IPS DF 4.7 (cell line): Measurements from ENCODE around the gene PITRM1.

ENCODE experiments used
- DNase-seq: peaks from one replicate; pipeline ENCODE4 v3.0.0-alpha.2; 2013; ENCODE audit warnings: low spot score; ENCODE audit errors: extremely low read depth

The PITRM1 gene

GRCh38 chr10:3167611-3168330, 4.8 kb downstream of the PITRM1 start:
- no peak for DNase-seq

- no peak for DNase-seq
Measured at GRCh38 chr10:3166496-3167290, 5.9 kb downstream of the PITRM1 start.

- no peak for DNase-seq
Measured at GRCh38 chr10:3165196-3165595, 7.4 kb downstream of the PITRM1 start.

- DNase-seq: no peak
Measured at GRCh38 chr10:3163879-3164278, 8.7 kb downstream of the PITRM1 start.

GRCh38 chr10:3162533-3162932, 10.0 kb downstream of the PITRM1 start:
- no peak for DNase-seq

GRCh38 chr10:3159152-3159551, 13.4 kb downstream of the PITRM1 start:
- DNase-seq: no peak

GRCh38 chr10:3154666-3155065, 17.9 kb downstream of the PITRM1 start:
- no peak for DNase-seq

- no peak for DNase-seq
Measured at GRCh38 chr10:3152566-3152935, 20.0 kb downstream of the PITRM1 start.

GRCh38 chr10:3151889-3152565, 20.6 kb downstream of the PITRM1 start:
- no peak for DNase-seq

GRCh38 chr10:3150961-3151360, 21.6 kb downstream of the PITRM1 start:
- no peak for DNase-seq

GRCh38 chr10:3150366-3150765, 22.2 kb downstream of the PITRM1 start:
- no peak for DNase-seq

GRCh38 chr10:3149918-3150317, 22.7 kb downstream of the PITRM1 start:
- no peak for DNase-seq

- DNase-seq: no peak
Measured at GRCh38 chr10:3148994-3149393, 23.6 kb downstream of the PITRM1 start.

- DNase-seq: no peak
Measured at GRCh38 chr10:3148041-3148440, 24.5 kb downstream of the PITRM1 start.

GRCh38 chr10:3147117-3147820, 25.3 kb downstream of the PITRM1 start:
- no peak for DNase-seq

GRCh38 chr10:3146289-3146688, 26.3 kb downstream of the PITRM1 start:
- DNase-seq: no peak

- no peak for DNase-seq
Measured at GRCh38 chr10:3145366-3145765, 27.2 kb downstream of the PITRM1 start.

GRCh38 chr10:3143791-3144434, 28.7 kb downstream of the PITRM1 start:
- no peak for DNase-seq

- DNase-seq: no peak
Measured at GRCh38 chr10:3143366-3143765, 29.2 kb downstream of the PITRM1 start.

- no peak for DNase-seq
Measured at GRCh38 chr10:3142146-3142875, 30.3 kb downstream of the PITRM1 start.
